Omental fat pad (tissue), 4 donors: Measurements from ENCODE around the gene CDK5R2. TPM values are rescaled to one million over a fixed set of nuclear protein-coding genes. Genes with fewer than 3 reads are reported as not detected.

Source experiments
- ATAC-seq: fragments of 150-250 bp; one replicate; pipeline ENCODE4 v1.9.1; 2016; ENCODE audit warnings: mild to moderate bottlenecking, moderate library complexity; ENCODE audit not compliant: low FRiP score
- DNase-seq: peaks from one replicate; pipeline ENCODE4 v3.0.0-alpha.2; 2019; ENCODE audit warnings: low spot score
- total RNA-seq, 4 donors: library from RNA; depleted of rRNA; stranded (reverse); fragments of >200 nt; gene quantifications; one replicate each; pipeline ENCODE4 v1.1.0, GENCODE V29; 2016
- TF ChIP-seq, protein P1 (sequence below), 3 donors: fragments of 450-650 bp; IDR thresholded peaks; one replicate each; pipeline ENCODE4 v1.5.1; 2016 to 2017; ENCODE audit warnings: antibody characterized with exemption in 3 of 3, mild to moderate bottlenecking in 3 of 3, moderate library complexity in 2 of 3

The CDK5R2 gene
- total RNA-seq, 4 donors from 2014 or later = not detected

DNA sequence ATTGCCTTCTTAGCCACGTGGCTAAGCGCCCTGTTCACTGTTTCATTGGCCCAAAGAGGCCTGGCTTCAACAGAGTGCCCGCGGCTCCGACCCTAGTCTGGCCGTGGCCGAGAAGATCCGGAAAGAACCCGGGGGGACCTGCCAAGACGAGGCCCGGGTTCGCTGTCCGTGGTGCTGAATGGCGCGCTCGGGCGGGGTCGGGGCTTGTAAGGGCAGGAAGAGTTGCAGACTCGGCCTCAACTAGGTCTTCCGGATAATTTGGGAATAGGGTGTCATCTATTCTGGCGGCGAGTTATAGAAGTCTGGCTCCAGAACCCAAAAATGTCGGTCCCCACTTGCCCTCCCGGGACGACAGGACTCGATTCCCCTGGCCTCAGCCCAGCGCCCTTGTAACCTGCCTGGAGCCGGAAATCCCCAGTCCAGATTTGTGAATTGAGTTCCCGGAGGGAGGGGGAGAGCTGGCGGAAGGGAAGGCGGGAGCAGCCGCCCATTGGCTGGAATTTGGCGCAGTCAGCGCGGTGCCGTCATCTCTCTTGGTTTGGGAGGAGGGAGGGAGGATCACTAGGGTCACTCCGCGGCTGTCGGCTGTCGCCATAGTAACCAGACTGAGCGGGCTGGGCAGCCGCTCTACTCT lies 3.5 kb downstream of the CDK5R2 start:
- DNase-seq = no peak
- TF ChIP-seq, protein P1, sequence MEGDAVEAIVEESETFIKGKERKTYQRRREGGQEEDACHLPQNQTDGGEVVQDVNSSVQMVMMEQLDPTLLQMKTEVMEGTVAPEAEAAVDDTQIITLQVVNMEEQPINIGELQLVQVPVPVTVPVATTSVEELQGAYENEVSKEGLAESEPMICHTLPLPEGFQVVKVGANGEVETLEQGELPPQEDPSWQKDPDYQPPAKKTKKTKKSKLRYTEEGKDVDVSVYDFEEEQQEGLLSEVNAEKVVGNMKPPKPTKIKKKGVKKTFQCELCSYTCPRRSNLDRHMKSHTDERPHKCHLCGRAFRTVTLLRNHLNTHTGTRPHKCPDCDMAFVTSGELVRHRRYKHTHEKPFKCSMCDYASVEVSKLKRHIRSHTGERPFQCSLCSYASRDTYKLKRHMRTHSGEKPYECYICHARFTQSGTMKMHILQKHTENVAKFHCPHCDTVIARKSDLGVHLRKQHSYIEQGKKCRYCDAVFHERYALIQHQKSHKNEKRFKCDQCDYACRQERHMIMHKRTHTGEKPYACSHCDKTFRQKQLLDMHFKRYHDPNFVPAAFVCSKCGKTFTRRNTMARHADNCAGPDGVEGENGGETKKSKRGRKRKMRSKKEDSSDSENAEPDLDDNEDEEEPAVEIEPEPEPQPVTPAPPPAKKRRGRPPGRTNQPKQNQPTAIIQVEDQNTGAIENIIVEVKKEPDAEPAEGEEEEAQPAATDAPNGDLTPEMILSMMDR (IDR thresholded peaks at IDR 0.05) = no peak
- no peak for ATAC-seq

DNA sequence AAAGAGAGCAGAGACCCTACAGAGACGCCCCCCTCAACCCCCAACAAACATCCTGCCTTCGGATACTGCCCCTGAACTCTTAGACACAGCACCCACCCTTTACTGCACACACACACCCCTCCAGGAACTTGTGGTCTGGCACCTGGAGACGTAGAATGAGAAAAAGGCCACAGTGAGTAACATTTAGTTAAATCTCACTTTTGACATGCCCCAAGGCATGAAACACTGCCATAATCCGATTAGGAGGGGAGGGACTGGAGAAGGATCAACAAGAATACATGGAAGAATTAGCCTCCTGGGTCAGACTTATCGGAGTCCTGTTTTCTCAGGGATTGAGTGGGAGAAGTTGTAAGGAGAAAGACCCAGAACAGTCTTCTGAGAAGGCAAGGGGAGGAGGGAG lies 4.1 kb downstream of the CDK5R2 start:
- no peak for DNase-seq
- ATAC-seq = no peak
- TF ChIP-seq, protein P1 (IDR thresholded peaks at IDR 0.05) = no peak

DNA sequence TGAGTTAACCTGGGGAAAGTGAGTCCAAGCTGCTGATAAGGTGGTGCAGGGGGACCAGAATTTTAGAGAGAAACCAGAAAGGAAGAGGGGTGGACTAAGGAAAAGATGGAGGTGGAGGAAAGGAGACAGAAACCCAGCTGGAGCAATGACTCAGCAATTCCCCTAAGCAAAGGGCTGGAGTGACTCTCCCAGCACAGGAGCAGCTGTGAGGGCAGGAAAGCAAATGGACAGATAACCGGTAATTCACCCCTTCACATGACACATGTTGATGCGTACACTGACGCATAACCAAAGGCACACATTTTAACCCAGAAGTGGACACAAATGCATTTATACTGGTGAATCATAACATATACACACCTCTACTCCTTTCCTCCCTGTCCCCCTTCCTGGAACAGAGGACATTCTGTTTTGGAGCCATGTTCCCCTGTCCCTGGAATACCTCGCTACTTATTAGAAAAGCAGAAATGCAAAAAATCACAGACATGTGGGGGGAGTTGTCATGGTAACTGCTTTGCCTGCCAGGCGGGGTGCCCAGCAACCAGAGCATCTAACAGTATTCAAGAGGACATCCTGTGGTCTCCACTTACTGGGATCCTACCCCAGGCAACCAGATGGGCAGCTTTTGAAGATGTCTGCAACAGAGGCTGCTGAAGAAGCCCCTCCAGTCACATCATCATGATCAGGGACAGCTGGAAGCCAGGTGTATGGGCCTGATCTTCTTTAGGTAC lies 4.7 kb downstream of the CDK5R2 start:
- DNase-seq (no peak), ATAC-seq (no peak)
- TF ChIP-seq, protein P1 (IDR thresholded peaks at IDR 0.05) = no peak

DNA sequence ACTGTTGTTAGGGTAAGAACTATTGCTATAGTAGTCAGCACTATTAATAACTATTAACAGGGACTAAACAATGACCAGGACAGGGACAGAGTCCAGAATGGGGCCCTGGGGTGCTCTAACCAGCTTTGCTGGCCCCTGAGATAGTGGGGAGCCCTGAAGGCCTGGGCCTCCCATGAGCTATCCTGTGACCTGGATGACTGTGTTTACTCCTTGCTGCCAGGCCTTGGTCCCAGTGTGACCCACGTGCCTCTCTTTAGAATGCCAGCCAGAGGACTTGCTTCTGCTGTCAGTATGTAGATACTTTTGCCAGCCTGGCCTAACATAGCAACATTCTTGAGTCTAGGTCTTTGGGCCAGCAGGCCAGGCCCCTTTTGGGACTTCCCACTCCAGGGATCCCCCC lies 11.4 kb downstream of the CDK5R2 start:
- TF ChIP-seq, protein P1 (IDR thresholded peaks at IDR 0.05) = no peak
- ATAC-seq = no peak
- DNase-seq = no peak

DNA sequence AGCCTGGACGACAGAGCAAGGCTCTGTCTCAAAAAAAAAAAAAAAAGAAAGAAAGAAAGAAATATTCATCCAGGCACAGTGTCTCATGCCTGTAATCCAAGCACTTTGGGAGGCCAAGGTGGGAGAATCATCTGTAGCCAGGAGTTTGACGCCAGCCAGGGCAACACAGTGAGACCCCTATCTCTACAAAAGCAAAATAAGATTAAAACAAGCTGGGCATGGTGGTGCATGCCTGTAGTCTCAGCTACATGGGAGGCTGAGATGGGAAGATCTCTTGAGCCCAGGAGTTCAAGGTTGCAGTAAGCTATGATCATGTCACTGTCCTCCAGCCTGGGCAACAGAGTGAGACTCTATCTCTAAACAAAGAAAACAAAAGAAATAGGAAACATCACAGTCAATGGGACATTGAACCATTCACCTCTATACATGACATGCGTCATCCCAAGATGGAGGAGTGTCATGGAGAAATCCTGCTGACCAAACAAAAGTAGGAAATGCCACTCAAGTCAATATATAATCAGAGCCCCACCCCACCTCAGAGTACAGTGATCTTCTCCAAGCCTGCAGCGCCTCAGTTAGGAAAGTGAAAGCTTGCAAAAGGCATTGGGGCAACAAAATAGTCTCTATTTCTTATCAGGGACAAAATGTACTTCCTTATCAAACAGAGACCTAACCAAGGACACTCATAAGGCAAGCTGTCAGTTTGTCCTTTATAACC lies 15.8 kb downstream of the CDK5R2 start:
- TF ChIP-seq, protein P1 (IDR thresholded peaks at IDR 0.05) = no peak
- ATAC-seq = no peak
- DNase-seq = no peak

DNA sequence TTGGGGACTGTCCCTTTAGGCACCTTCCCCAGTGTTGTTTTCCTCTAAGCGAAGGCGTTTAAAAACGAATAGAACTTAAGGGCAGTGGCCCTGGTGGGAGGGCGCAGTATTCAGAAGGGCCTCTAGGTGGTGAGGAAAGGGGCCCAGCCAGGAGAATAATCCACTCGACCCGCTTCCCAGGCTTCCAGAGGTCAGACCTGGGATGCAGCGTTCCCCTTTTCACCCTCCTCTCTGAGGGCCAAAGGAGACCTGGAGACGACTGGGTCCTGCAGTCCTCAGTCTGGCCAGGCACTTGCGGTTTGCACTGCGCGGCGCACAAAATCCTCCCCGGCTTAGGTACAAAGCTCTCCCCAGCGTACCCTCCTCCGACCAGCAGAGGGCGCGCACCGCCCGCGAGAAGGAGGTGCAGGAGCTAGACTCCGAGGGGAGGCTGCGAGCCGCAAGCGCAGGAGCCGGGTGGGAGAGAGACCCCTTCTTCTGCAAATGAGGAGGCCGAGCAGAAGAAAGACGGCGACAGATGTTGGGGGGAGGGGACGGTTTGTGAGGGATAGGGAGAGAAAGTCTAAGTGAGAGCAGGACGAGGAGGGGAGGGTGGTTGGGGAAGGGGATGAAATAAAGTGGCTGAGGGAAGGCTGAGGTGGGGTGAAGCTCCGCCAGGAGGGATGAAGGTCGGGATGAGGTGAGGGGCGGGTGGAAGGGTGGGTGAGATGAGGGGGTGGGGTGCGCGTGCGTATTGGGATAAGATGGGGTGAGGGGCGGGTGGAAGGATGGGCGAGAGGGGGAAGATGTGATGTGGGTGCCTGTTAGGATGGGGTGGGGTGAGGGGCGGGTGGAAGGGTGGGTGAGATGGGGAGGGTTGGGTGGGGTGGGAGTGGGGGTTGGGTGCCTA lies 20.6 kb downstream of the CDK5R2 start:
- ATAC-seq (peak; percentile 73), DNase-seq (peak; percentile 68)
- TF ChIP-seq, protein P1 (IDR thresholded peaks at IDR 0.05) = peak in 1 of 3 donors; percentile 54
